Umbilical cord (tissue), 2 donors: ENCODE data around the gene OPCML. TPM values are rescaled to one million over a fixed set of nuclear protein-coding genes. Genes with fewer than 3 reads are reported as not detected.
"Not testable (repeated sequence)": the region's sequence is repeated elsewhere in the genome, so short reads cannot be mapped to it uniquely, and the experiment has no call there.

Source experiments
- DNase-seq: peaks from one replicate; pipeline ENCODE4 v3.0.0-alpha.2; 2015; ENCODE audit warnings: low spot score
- total RNA-seq: library from RNA; depleted of rRNA; stranded (reverse); fragments of >200 nt; gene quantifications from one replicate; pipeline ENCODE4 v1.2.3, GENCODE V29; 2014; ENCODE audit warnings: low replicate concordance; ENCODE audit not compliant: insufficient read depth

The OPCML gene
- total RNA-seq, 1 donor from 2014 or later = 4.8 TPM

GRCh38 chr11:132373405-132374143 lies 1158.7 kb downstream of the OPCML start:
- no peak for DNase-seq

GRCh38 chr11:132370114-132370513 lies 1162.2 kb downstream of the OPCML start:
- DNase-seq = not testable (repeated sequence)

- no peak for DNase-seq
These were observed 1165.0 kb downstream of the OPCML start for GRCh38 chr11:132367293-132367692.

- no peak for DNase-seq
These were observed 1166.7 kb downstream of the OPCML start for GRCh38 chr11:132365650-132366049.
